Esophagus muscularis mucosa (tissue), 4 donors: ENCODE results near the gene GINS2.

ENCODE experiments used
- EP300 ChIP-seq: sonication (generic); formaldehyde crosslinking; IDR thresholded peaks from one replicate; pipeline ENCODE4 v1.6.1; 2017; ENCODE audit warnings: antibody characterized with exemption
- POLR2A ChIP-seq: fragments of 450-650 bp; IDR thresholded peaks from one replicate; pipeline ENCODE4 v1.6.1; 2017; ENCODE audit warnings: antibody characterized with exemption, moderate library complexity, mild to moderate bottlenecking, low read depth
- POLR2AphosphoS5 ChIP-seq, 2 donors: sonication (generic); formaldehyde crosslinking; IDR thresholded peaks; one replicate each; pipeline ENCODE4 v1.6.1; 2017; ENCODE audit warnings: antibody characterized with exemption in 2 of 2
- TF ChIP-seq, protein P1 (sequence below), 3 experiments: fragments of 200-600 bp in 2 of 3; fragments of 450-650 bp in 1 of 3; sonication (generic) in 2 of 3; IDR thresholded peaks; one replicate each; pipeline ENCODE4 v1.5.1; 2017 to 2019; ENCODE audit warnings: antibody characterized with exemption in 3 of 3, mild to moderate bottlenecking in 2 of 3, moderate library complexity in 1 of 3

DNA sequence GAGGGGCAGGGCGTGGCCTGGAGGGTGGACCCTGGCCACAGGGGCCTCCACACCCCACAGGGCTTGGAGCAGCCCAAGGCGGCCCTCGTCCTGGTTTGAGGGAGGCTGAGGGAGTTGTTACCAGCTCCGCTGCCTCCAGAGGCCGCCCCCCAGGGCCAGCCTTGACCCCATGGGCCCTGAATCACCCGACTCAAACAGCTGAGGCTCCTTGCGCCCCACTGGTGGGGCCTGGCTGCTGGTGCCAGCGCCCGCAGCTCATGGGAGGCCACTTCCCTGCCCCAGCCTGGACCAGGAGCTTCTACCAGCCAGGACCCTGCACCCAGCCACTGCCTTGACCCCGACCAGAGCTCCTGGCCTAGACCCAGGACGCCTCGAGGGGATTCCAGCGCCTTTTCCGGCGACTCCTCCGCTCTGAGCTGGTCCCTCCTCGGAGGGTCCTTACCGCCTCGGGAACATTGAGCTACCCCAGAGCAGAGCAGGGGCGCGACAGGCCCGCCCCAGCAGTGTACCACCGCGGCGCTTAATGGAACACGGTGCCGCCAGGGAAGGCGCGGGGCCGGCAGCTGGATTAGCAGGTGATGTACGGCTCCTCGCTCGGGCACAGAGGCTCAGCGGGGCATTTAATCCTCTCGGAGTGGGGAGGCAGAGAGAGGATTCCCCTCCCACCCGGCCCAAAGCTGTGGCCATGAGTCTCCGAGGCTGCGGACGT is 38.5 kb downstream of the GINS2 start:
- TF ChIP-seq, protein P1, sequence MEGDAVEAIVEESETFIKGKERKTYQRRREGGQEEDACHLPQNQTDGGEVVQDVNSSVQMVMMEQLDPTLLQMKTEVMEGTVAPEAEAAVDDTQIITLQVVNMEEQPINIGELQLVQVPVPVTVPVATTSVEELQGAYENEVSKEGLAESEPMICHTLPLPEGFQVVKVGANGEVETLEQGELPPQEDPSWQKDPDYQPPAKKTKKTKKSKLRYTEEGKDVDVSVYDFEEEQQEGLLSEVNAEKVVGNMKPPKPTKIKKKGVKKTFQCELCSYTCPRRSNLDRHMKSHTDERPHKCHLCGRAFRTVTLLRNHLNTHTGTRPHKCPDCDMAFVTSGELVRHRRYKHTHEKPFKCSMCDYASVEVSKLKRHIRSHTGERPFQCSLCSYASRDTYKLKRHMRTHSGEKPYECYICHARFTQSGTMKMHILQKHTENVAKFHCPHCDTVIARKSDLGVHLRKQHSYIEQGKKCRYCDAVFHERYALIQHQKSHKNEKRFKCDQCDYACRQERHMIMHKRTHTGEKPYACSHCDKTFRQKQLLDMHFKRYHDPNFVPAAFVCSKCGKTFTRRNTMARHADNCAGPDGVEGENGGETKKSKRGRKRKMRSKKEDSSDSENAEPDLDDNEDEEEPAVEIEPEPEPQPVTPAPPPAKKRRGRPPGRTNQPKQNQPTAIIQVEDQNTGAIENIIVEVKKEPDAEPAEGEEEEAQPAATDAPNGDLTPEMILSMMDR (IDR thresholded peaks at IDR 0.05) = no peak
- TF ChIP-seq POLR2A (no peak), POLR2AphosphoS5 (IDR thresholded peaks at IDR 0.05) (no peak), EP300 (no peak)
